ENCODE measurements around the gene SNURF. TPM values are rescaled to one million over a fixed set of nuclear protein-coding genes. Genes with fewer than 3 reads are reported as not detected.

SNURF gene
- total and polyA plus RNA-seq, 2 of the 4 experiments (the other 2 are of a cell fraction) = 6.5 to 8.1 TPM

- TF ChIP-seq NFE2L2 (IDR thresholded peaks at IDR 0.05; ENCODE audit: low read depth, low read length) = no peak
- no peak for TF ChIP-seq MXI1 (IDR thresholded peaks at IDR 0.05; ENCODE audit: borderline replicate concordance, low read depth, low read length)
- no peak for TF ChIP-seq POLR2A (IDR thresholded peaks at IDR 0.05; ENCODE audit: low read depth, low read length)
- TF ChIP-seq RCOR1 (IDR thresholded peaks at IDR 0.05; ENCODE audit: insufficient replicate concordance, low read length) = no peak
- no peak for TF ChIP-seq CEBPB (IDR thresholded peaks at IDR 0.05; ENCODE audit: low read depth, low read length)
- TF ChIP-seq SMC3 (IDR thresholded peaks at IDR 0.05; ENCODE audit: low read depth, low read length) = no peak
- TF ChIP-seq BHLHE40 (IDR thresholded peaks at IDR 0.05; ENCODE audit: low read depth, low read length) = no peak
- no peak for TF ChIP-seq MAFK (IDR thresholded peaks at IDR 0.05; ENCODE audit: low read depth, low read length)
- no peak for TF ChIP-seq RAD21 (IDR thresholded peaks at IDR 0.05; ENCODE audit: low read length)
- TF ChIP-seq, protein P1, sequence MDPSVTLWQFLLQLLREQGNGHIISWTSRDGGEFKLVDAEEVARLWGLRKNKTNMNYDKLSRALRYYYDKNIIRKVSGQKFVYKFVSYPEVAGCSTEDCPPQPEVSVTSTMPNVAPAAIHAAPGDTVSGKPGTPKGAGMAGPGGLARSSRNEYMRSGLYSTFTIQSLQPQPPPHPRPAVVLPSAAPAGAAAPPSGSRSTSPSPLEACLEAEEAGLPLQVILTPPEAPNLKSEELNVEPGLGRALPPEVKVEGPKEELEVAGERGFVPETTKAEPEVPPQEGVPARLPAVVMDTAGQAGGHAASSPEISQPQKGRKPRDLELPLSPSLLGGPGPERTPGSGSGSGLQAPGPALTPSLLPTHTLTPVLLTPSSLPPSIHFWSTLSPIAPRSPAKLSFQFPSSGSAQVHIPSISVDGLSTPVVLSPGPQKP (IDR thresholded peaks at IDR 0.05; ENCODE audit: borderline replicate concordance, low read depth, low read length) = no peak
- WGBS, 2 experiments (ENCODE audit: extremely low coverage in 2 of 2, insufficient read length in 1 of 2) = no CpG with 5 or more reads among the region's 1 CpG
Measured at GRCh38 chr15:24945711-24946110, 9.1 kb upstream of the SNURF start.

More at GRCh38 chr15:24945711-24946110, 9.1 kb upstream of the SNURF start:
- no peak overlapping the region for H3K23ac ChIP-seq (ENCODE audit: low read depth, low read length)
- H3K27me3 ChIP-seq (ENCODE audit: control insufficient read depth, insufficient read depth, low read length) = no peaks in the 10 kb centered on the region
- DNase-seq = no peak
- dilution Hi-C loops (cut with HindIII; ENCODE audit: low sequenced_read_pairs, unreplicated experiment) = no loop called here
- no peak overlapping the region for H2BK5ac ChIP-seq (ENCODE audit: low read depth, low read length, poor library complexity, severe bottlenecking)
- H3K79me1 ChIP-seq (ENCODE audit: low read depth in 1 of 2, low read length in 2 of 2) = no peaks in the 10 kb centered on the region; a peak in 1 of 4 replicates
- no peak overlapping the region for H2BK15ac ChIP-seq (ENCODE audit: low read depth, low read length)
- no TSS peak for BruUV-seq (replicated peaks)
- intact Hi-C loops (cut with micrococcal nuclease) = no loop called here
- H2AK9ac ChIP-seq (replicated peaks; ENCODE audit: low read depth, low read length, poor library complexity) = no peak overlapping the region
- no peak overlapping the region for H2BK20ac ChIP-seq (ENCODE audit: low read depth, low read length)
- no peaks in the 10 kb centered on the region for H4K20me1 ChIP-seq (ENCODE audit: insufficient read depth, low read length)
- no peak overlapping the region for H3K14ac ChIP-seq (replicated peaks; ENCODE audit: low read depth, low read length)
- ATAC-seq (ENCODE audit: low read depth) = no peak
- H4K8ac ChIP-seq (ENCODE audit: low read depth in 2 of 2, low read length in 2 of 2) = no peak overlapping the region
- H3K18ac ChIP-seq (ENCODE audit: low read depth, low read length) = no peak overlapping the region
- H3K4ac ChIP-seq (ENCODE audit: low read depth, low read length) = no peak overlapping the region
- no peaks in the 10 kb centered on the region for H3K36me3 ChIP-seq (ENCODE audit: control insufficient read depth, insufficient read depth, low read length)
- no peak overlapping the region for H3K4me3 ChIP-seq (ENCODE audit: insufficient read depth, low read depth, low read length)
- no peak overlapping the region for H3K4me2 ChIP-seq (ENCODE audit: low read depth, low read length)
- no peak overlapping the region for H3K56ac ChIP-seq (ENCODE audit: extremely low read depth, insufficient read depth, low read length)
- no peaks in the 10 kb centered on the region for H3K9me3 ChIP-seq (ENCODE audit: control insufficient read depth, insufficient read depth, low read length)
- POLR2A ChIA-PET (ENCODE audit: unreplicated experiment) = no interaction called here
- H4K91ac ChIP-seq (ENCODE audit: insufficient read depth, low read depth, low read length) = no peak overlapping the region
- H3K9me1 ChIP-seq (ENCODE audit: insufficient read depth, low read length) = no peaks in the 10 kb centered on the region
- no peak overlapping the region for H2AK5ac ChIP-seq (ENCODE audit: low read depth, low read length)
- no peak overlapping the region for H3K27ac ChIP-seq (ENCODE audit: insufficient read depth, low read length)
- CTCF ChIA-PET = interaction anchor here (0.5 to 1.0 kb wide), 2 partner anchors 15 to 22 kb away, joined by 3 to 5 read pairs; no protein-coding TSS in a partner anchor
- H2BK120ac ChIP-seq (ENCODE audit: low read depth, low read length) = no peak overlapping the region
- H2AFZ ChIP-seq (replicated peaks; ENCODE audit: low read length, poor library complexity) = no peak overlapping the region
- no peaks in the 10 kb centered on the region; the same call in 1 of the 2 replicates for H3K4me1 ChIP-seq (ENCODE audit: control insufficient read depth, insufficient read depth, low read length)
- H4K5ac ChIP-seq (ENCODE audit: low read depth, low read length) = no peak overlapping the region
- H3K9ac ChIP-seq (ENCODE audit: low read depth, low read length) = no peak overlapping the region
- in situ Hi-C loops (cut with MboI; ENCODE audit: low sequenced_read_pairs) = no loop called here
